Raji (cell line): Measurements from ENCODE around the gene CAMK2B.

Experiments used
- POLR2A ChIP-seq: IDR thresholded peaks from 2 replicates; pipeline ENCODE4 v1.6.1; 2011; ENCODE audit warnings: low read depth, low read length, control low read depth; ENCODE audit not compliant: insufficient read depth

CAMK2B gene

GRCh38 chr7:44232901-44233715 is 92.3 kb downstream of the CAMK2B start:
- TF ChIP-seq POLR2A = no peak

DNA sequence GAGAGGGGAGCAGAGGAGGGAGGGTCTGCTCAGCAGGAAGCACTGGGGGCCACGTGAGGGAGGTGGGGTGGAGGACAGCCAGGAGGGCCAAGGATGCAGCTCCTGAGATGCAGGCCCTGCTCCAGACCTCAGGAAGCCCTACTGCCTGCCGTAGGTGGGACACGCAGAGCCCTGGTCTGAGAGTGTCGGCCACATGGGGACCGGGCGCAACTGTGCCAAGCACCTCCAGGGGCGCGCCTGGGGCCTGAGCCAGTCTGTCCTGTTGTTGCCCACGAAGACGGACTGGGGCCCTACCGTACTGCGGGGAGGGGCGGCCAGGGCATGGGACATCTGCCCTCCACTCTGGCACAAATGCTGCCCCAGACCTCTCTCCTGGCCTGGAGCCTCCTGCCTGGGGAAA is 93.0 kb downstream of the CAMK2B start:
- TF ChIP-seq POLR2A = no peak

- no peak for TF ChIP-seq POLR2A
Measured at GRCh38 chr7:44231088-44231487, 94.3 kb downstream of the CAMK2B start.

DNA sequence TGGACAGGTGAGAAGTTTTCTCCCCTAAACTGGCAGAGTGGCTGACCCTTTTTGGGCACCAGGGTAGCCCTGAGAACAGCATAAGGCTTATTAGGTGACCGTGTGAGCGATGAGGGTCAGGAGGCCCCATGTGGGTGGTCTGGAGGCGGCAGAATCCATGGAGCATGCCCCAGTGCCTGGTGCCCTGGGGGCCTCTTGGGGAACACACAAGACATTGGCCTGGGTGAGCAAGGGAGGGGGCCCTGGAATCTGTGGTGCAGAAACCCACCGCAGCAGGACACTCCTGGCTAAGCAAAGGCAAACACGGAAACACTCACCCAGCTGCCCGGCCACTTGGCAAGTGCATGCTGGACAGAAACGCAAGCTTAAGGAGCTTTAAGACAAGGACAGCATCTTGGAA is 95.1 kb downstream of the CAMK2B start:
- TF ChIP-seq POLR2A = no peak

DNA sequence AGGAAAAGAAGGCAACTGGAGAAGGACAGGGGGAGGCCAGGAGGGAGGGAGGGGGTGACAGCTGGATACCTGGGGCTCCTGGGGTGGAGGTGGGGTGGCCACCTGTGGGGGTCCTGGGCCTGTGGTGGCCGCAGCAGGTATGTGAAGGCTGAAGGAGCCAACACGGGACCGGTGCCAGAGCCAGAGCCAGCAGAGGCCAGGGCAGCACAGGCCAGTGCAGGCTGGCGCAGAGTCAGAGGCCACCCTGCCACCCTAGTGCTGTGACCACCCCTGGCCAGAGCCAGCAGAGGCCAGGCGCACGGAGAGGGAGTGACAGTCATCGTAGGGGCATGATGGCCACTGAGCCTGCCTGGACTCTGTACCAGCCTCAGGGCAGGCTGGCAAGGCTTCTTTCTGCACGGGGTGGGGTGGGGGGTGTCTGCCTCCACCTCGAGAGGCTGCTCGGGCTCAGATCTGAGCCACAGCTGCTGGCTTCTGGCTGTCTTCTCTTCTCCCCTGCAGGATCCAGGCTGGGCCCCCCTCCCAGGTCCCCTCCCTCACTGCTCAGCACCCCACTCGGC is 95.8 kb downstream of the CAMK2B start:
- TF ChIP-seq POLR2A = no peak

- no peak for TF ChIP-seq POLR2A
Measured at GRCh38 chr7:44228571-44229350, 96.6 kb downstream of the CAMK2B start.

- no peak for TF ChIP-seq POLR2A
Measured at GRCh38 chr7:44227911-44228310, 97.5 kb downstream of the CAMK2B start.

GRCh38 chr7:44226396-44226753 is 99.0 kb downstream of the CAMK2B start:
- TF ChIP-seq POLR2A = no peak

GRCh38 chr7:44225566-44226395 is 99.6 kb downstream of the CAMK2B start:
- TF ChIP-seq POLR2A = no peak

DNA sequence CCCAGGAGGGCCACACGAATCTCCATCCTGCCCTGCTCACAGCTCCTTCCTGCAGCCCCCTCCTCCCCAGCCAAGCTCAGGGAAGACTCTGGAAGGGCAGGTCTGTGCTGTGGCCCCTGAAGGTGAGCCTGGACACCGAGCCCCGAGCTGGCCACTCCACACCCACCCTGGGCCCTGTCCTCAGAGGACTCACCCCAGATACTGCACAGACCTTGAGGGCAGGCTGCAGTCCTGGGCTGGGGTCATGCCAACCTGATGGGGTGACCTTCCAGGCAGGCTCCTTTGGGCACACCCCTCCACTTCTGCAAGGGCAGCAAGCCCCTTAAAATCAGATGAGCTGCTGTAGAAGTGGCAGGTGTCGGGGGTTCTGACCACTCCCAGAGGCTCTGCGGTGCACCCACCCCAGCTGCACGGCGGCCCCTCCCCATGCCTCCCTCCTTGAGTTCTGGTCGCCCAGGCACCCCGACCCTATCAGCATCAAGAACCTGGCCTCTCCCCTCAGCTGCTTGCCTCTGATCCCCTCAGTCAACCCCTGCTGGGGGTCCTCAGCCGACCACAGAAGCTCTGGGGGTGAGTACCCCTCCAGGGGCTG is 100.3 kb downstream of the CAMK2B start:
- no peak for TF ChIP-seq POLR2A

- TF ChIP-seq POLR2A = no peak
Measured at GRCh38 chr7:44224080-44224973, 101.1 kb downstream of the CAMK2B start.

- TF ChIP-seq POLR2A = no peak
Measured at GRCh38 chr7:44223362-44224079, 101.9 kb downstream of the CAMK2B start.

DNA sequence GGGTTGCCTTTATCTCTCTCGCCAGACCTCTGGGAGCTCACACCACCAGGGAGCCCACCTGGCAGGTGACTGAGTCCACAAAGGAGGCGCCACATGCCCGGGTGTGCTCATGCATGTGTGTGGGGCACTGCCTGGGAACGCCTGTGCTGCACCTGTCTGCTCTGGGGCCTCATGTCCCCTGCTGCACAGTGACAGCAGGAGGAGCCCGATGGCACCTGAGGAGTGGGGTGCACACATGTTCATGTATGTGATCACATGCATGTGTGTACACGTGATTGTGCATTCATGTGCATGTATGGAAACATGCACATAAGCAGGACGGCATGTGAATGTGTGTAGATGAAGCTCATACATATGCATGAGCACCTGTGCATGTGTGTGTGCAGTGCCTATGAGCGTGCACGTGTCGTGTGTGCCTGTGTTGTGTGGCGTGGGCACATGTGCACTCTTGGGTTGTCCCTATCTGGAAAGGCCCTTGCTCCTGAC is 102.6 kb downstream of the CAMK2B start:
- TF ChIP-seq POLR2A = no peak
